Panc1 (cell line): ENCODE measurements around the gene LPA. TPM values are rescaled to one million over a fixed set of nuclear protein-coding genes. Genes with fewer than 3 reads are reported as not detected.

Source experiments
- ATAC-seq: fragments of 200-7000 bp; cut with Tn5 transposase; 2 replicates; pipeline ENCODE4 v1.9.1; 2020; ENCODE audit warnings: mild to moderate bottlenecking, moderate library complexity
- BruUV-seq: library from RNA; stranded (reverse); fragments of 400-500 nt; replicated peaks from 2 replicates; lab custom pipeline; 2021; lab: Mats Ljungman, UMichigan
- CTCF ChIA-PET: fragments of 300-600 bp; sonication (Branson Sonifier 250); formaldehyde crosslinking; loops from one replicate; lab custom pipeline; 2022; ENCODE audit warnings: antibody characterized with exemption; lab: Charles Lee
- POLR2A ChIA-PET: fragments of 300-600 bp; sonication (Branson Sonifier 250); formaldehyde crosslinking; loops from one replicate; lab custom pipeline; 2022; ENCODE audit warnings: antibody characterized with exemption; lab: Charles Lee
- DNase-seq: peaks from one replicate; pipeline ENCODE4 v3.0.0-alpha.2; 2010; ENCODE audit warnings: low read depth, low spot score
- H3K27ac ChIP-seq: 2 replicates; pipeline ENCODE4 v1.5.1; 2011; ENCODE audit warnings: mild to moderate bottlenecking, low read length, inconsistent platforms
- H3K27me3 ChIP-seq: fragments of 200-500 bp; sonication (Bioruptor generic); 2 replicates; pipeline ENCODE4 v1.6.0; 2014; ENCODE audit warnings: low read length, inconsistent platforms; ENCODE audit not compliant: control insufficient read depth, insufficient read depth
- H3K36me3 ChIP-seq: fragments of 200-500 bp; sonication (Bioruptor generic); 2 replicates; pipeline ENCODE4 v1.5.1; 2014; ENCODE audit warnings: inconsistent platforms, mild to moderate bottlenecking, low read length, moderate library complexity; ENCODE audit not compliant: control insufficient read depth, insufficient read depth
- H3K4me1 ChIP-seq: 2 replicates; pipeline ENCODE4 v1.5.1; 2011; ENCODE audit warnings: inconsistent platforms, mild to moderate bottlenecking, low read length, moderate library complexity; ENCODE audit not compliant: control insufficient read depth, insufficient read depth
- H3K4me3 ChIP-seq, 2 experiments: 2 replicates each; pipeline ENCODE4 v1.5.1; 2011 to 2012; ENCODE audit warnings: low read depth in 2 of 2, low read length in 2 of 2, mild to moderate bottlenecking in 2 of 2, inconsistent platforms in 1 of 2, moderate library complexity in 1 of 2
- H3K9me3 ChIP-seq: fragments of 200-500 bp; sonication (Bioruptor generic); 2 replicates; pipeline ENCODE4 v1.5.1; 2014; ENCODE audit warnings: low read depth, mild to moderate bottlenecking, inconsistent platforms, low read length, moderate library complexity; ENCODE audit not compliant: control insufficient read depth, insufficient read depth
- POLR2AphosphoS5 ChIP-seq: IDR thresholded peaks from 2 replicates; pipeline ENCODE4 v1.6.1; 2012; ENCODE audit warnings: mild to moderate bottlenecking, low read depth, low read length, moderate library complexity
- SIN3A ChIP-seq: IDR thresholded peaks from 2 replicates; pipeline ENCODE4 v1.6.1; 2012; ENCODE audit warnings: low read depth, mild to moderate bottlenecking, low read length, moderate library complexity, borderline replicate concordance; ENCODE audit not compliant: insufficient read depth
- TCF7L2 ChIP-seq: IDR thresholded peaks from 2 replicates; pipeline ENCODE4 v1.6.1; 2011; ENCODE audit warnings: mild to moderate bottlenecking, low read depth, low read length, inconsistent platforms
- in situ Hi-C: cut with HindIII; loops from 2 replicates; pipeline ENCODE4 v1.10.0; 2016; ENCODE audit warnings: low sequenced_read_pairs, low pct_unique_long_range_greater_than_20kb
- intact Hi-C: fragments of 100-400 bp; cut with micrococcal nuclease; formaldehyde crosslinking; loops from one replicate; pipeline ENCODE4 v1.10.0; 2022; ENCODE audit not compliant: unreplicated experiment
- total RNA-seq: library from RNA; stranded (reverse); gene quantifications from one replicate; pipeline ENCODE4 v1.2.1, GENCODE V29; 2021; ENCODE audit not compliant: unreplicated experiment
- TF ChIP-seq, protein P1 (sequence below): fragments of 450-650 bp; IDR thresholded peaks from 2 replicates; pipeline ENCODE4 v1.5.1; 2017; ENCODE audit warnings: mild to moderate bottlenecking
- TF ChIP-seq, protein P2 (sequence below), 2 experiments: IDR thresholded peaks; 2 replicates each; pipeline ENCODE4 v1.6.1; 2011 to 2012; ENCODE audit warnings: low read depth in 2 of 2, control low read depth in 1 of 2, low read length in 1 of 2, mild to moderate bottlenecking in 1 of 2, moderate library complexity in 1 of 2; ENCODE audit not compliant: insufficient read depth in 1 of 2

LPA gene
- total RNA-seq, 1 experiment from 2014 or later: 0.21 TPM

DNA sequence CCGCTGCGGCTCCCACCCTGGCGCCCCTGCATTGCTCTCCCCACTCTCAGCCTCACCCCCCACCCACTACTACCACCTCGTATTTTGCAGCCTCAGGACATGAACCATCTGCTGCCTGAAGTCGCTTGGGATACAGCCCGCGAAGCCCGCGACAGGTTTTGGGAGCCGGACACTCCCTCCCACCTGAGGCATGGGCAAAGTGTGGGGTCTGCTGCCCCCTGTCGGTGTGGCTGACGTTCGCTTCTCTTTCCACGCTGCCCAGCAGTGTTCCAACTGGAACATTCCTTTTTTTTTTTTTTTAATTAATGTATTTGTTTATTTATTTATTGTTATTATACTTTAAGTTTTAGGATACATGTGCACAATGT is 15.3 kb upstream of the LPA start:
- TF ChIP-seq, protein P1, sequence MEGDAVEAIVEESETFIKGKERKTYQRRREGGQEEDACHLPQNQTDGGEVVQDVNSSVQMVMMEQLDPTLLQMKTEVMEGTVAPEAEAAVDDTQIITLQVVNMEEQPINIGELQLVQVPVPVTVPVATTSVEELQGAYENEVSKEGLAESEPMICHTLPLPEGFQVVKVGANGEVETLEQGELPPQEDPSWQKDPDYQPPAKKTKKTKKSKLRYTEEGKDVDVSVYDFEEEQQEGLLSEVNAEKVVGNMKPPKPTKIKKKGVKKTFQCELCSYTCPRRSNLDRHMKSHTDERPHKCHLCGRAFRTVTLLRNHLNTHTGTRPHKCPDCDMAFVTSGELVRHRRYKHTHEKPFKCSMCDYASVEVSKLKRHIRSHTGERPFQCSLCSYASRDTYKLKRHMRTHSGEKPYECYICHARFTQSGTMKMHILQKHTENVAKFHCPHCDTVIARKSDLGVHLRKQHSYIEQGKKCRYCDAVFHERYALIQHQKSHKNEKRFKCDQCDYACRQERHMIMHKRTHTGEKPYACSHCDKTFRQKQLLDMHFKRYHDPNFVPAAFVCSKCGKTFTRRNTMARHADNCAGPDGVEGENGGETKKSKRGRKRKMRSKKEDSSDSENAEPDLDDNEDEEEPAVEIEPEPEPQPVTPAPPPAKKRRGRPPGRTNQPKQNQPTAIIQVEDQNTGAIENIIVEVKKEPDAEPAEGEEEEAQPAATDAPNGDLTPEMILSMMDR: peak; percentile 33
- TF ChIP-seq, protein P2, sequence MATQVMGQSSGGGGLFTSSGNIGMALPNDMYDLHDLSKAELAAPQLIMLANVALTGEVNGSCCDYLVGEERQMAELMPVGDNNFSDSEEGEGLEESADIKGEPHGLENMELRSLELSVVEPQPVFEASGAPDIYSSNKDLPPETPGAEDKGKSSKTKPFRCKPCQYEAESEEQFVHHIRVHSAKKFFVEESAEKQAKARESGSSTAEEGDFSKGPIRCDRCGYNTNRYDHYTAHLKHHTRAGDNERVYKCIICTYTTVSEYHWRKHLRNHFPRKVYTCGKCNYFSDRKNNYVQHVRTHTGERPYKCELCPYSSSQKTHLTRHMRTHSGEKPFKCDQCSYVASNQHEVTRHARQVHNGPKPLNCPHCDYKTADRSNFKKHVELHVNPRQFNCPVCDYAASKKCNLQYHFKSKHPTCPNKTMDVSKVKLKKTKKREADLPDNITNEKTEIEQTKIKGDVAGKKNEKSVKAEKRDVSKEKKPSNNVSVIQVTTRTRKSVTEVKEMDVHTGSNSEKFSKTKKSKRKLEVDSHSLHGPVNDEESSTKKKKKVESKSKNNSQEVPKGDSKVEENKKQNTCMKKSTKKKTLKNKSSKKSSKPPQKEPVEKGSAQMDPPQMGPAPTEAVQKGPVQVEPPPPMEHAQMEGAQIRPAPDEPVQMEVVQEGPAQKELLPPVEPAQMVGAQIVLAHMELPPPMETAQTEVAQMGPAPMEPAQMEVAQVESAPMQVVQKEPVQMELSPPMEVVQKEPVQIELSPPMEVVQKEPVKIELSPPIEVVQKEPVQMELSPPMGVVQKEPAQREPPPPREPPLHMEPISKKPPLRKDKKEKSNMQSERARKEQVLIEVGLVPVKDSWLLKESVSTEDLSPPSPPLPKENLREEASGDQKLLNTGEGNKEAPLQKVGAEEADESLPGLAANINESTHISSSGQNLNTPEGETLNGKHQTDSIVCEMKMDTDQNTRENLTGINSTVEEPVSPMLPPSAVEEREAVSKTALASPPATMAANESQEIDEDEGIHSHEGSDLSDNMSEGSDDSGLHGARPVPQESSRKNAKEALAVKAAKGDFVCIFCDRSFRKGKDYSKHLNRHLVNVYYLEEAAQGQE (IDR thresholded peaks at IDR 0.05; ENCODE audit: insufficient read depth in 1 of 2, low read depth in 2 of 2, low read length in 1 of 2): no peak
- intact Hi-C loops (no loop called here), in situ Hi-C loops (no loop called here)
- DNase-seq: no peak
- no peak for ATAC-seq
- no TSS peak for BruUV-seq
- H3K4me3 ChIP-seq: no peak overlapping the region
- ChIA-PET CTCF (no interaction called here), POLR2A (no interaction called here)
- no peaks in the 10 kb centered on the region for H3K27me3 ChIP-seq
- H3K9me3 ChIP-seq: no peaks in the 10 kb centered on the region
- H3K36me3 ChIP-seq: no peaks in the 10 kb centered on the region
- no peak overlapping the region for H3K27ac ChIP-seq
- H3K4me1 ChIP-seq: no peaks in the 10 kb centered on the region

DNA sequence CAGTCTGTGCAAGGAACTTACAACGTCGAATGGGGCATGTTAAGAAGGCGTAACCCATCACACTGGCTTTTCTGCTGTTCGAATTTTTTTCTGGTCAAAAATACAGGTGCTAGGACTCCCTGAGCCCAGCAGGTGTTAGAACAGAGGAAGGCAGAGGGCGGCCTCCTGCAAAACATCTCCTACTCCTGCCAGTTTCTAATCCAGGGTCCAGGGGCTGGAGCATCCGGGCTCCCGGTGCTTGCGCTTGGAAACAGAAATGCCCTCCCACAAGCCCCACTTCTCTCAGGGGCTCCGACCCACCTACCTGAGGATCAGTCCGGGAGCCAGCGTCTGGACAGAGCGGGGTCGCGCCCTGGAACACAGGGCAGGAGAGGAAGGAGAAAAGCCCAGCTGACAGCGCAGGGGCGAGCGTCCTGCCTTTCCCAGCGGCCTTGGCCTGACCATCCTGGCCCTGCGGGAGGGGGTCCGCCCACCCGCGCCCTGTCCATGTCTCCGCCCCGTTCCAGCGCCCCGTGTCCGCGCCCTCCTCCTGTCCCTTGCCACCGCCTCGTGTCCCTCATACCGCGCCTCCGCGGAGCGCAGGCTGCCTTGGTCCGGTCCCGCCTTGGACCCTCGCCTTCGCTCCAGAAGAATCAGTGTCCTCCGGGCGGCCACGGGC is 14.8 kb upstream of the LPA start:
- no peak for DNase-seq
- CTCF ChIA-PET: no interaction called here

More for the DNA sequence above, 14.8 kb upstream of the LPA start:
- Histone ChIP-seq H3K27ac (no peak overlapping the region), H3K27me3 (no peaks in the 10 kb centered on the region), H3K36me3 (no peaks in the 10 kb centered on the region), H3K4me3 (no peak overlapping the region), H3K4me1 (no peaks in the 10 kb centered on the region), H3K9me3 (no peaks in the 10 kb centered on the region)
- in situ Hi-C loops: no loop called here
- no peak for ATAC-seq
- POLR2A ChIA-PET: no interaction called here
- intact Hi-C loops: no loop called here
- BruUV-seq: no TSS peak
- TF ChIP-seq, protein P1: no peak
- no peak for TF ChIP-seq TCF7L2
- no peak for TF ChIP-seq POLR2AphosphoS5
- no peak for TF ChIP-seq SIN3A
- TF ChIP-seq, protein P2 (IDR thresholded peaks at IDR 0.05; ENCODE audit: insufficient read depth in 1 of 2, low read depth in 2 of 2, low read length in 1 of 2): no peak
